Limb (tissue), 2 donors: ENCODE measurements around the gene AJAP1.
"Not testable (repeated sequence)": the region's sequence is repeated elsewhere in the genome, so short reads cannot be mapped to it uniquely, and the experiment has no call there.

ENCODE experiments used
- DNase-seq, 2 donors: peaks; one replicate each; pipeline ENCODE4 v3.0.0-alpha.2; 2016; ENCODE audit errors: extremely low spot score in 2 of 2

The AJAP1 gene

GRCh38 chr1:4657244-4657789 lies 2.9 kb downstream of the AJAP1 start:
- no peak for DNase-seq

- peak; percentile 54 to 70 for DNase-seq
Measured at GRCh38 chr1:4657960-4658541, 3.6 kb downstream of the AJAP1 start.

- DNase-seq: peak in 1 of 2 donors; percentile 53
Measured at GRCh38 chr1:4658643-4659628, 4.5 kb downstream of the AJAP1 start.

- DNase-seq: no peak
Measured at GRCh38 chr1:4660917-4661594, 6.6 kb downstream of the AJAP1 start.

GRCh38 chr1:4661595-4661917 lies 7.1 kb downstream of the AJAP1 start:
- no peak for DNase-seq

GRCh38 chr1:4662168-4662567 lies 7.8 kb downstream of the AJAP1 start:
- no peak for DNase-seq

DNA sequence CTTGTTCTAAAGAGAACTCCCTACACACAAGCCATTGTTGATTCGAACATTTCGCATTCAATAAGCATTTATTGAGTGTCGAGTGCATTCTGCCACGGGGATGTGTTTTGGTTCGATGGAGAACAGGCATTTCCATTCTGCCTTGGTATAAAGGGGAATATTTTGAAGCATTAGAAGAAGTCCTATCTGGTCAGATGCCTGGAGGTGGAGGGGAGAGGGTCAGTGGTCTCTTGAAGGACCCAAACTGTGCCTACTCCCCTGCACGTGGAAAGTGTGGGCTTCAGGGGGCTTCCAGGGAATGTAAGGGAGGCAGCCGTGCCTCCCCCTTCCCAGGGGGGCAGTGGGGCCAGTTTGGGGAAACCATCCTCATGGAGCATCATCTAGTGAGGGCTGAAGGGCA lies 8.3 kb downstream of the AJAP1 start:
- DNase-seq: no peak

GRCh38 chr1:4664095-4664494 lies 9.7 kb downstream of the AJAP1 start:
- no peak for DNase-seq

GRCh38 chr1:4664606-4665005 lies 10.2 kb downstream of the AJAP1 start:
- DNase-seq: no peak

- no peak for DNase-seq
Measured at GRCh38 chr1:4665456-4665855, 11.0 kb downstream of the AJAP1 start.

GRCh38 chr1:4666683-4667082 lies 12.3 kb downstream of the AJAP1 start:
- DNase-seq: not testable (repeated sequence)

DNA sequence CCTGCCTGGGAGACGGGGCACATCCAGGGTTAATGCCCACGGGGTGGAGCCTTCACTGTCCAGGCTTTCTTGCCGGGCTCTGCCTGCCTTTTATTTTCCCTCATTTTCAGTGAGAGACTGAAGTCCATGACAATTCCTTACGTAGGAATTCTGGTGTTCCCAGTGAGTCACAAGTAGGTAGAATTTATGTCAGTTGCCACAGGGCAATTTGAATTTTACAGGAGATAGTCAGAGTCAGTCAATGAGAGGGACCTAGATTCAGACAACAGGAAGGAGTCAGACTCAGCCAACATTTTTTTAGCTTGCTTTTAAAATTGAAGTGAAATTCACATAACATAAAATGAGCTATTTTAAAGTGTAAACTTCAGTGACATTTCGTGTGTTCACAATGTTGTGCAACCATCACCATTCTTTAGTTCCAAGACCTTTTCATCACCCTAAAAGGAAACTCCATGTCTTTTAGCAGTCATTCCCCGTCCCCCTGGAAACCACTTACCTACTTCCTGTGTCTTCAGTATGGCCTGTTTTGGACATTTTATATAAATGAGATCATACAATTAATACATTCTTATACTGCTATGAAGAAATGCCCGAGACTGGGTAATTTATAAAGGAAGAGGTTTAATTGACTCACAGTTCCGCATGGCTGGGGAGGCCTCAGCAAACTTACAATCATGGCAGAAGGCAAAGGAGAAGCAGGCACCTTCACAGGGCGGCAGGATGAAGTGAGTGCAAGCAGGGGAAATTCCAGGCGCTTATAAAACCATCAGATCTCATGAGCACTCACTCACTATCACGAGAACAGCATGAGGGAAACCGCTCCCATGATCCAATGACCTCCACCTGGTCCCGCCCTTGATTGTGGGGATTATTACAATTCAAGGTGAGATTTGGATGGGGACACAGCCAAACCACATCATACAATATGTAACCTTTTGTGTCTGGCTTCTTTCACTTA lies 14.6 kb downstream of the AJAP1 start:
- DNase-seq: no peak

DNA sequence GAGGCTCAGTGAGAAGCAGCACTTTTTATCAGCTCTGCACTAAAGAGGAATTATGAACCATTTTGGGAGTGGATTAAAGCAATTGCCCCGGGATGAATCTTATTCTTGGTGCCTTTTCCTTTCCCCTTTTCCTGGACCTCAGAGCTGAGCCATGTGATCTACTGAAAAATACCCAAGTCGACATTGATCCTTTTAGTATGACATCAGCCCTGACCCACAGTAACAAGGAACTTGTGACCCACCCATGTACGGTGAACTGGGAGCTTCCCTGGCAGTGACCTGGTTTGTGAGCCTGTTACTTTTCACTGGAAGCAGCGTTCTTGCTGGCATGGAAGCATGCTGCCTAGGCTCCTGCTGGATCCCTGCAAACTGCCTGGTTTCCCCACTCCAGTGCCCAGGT lies 15.9 kb downstream of the AJAP1 start:
- no peak for DNase-seq

GRCh38 chr1:4671828-4672227 lies 17.4 kb downstream of the AJAP1 start:
- no peak for DNase-seq

GRCh38 chr1:4673494-4673893 lies 19.1 kb downstream of the AJAP1 start:
- DNase-seq: no peak

- DNase-seq: no peak
Measured at GRCh38 chr1:4674117-4674516, 19.7 kb downstream of the AJAP1 start.

DNA sequence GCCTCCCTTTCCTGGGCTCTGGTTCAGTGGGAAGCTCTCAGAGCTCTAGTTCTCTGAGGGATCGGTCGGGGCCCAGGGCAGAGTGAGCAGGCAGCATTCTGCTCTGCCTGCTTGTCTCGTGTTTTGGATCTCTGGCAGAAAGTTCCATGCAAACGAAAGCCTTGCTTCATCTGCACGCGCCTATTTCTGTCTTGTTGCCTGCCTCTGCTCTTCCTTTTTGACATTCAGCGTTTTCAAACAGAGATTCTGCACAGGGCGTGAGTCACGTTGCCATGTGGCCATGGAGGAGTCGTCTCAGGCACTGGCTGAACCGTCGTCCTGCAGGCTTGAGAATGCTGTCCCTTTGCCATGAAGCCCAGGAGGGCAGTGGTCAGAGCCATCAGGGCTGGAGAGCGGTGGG lies 20.3 kb downstream of the AJAP1 start:
- DNase-seq: no peak

GRCh38 chr1:4675454-4676186 lies 21.2 kb downstream of the AJAP1 start:
- no peak for DNase-seq

DNA sequence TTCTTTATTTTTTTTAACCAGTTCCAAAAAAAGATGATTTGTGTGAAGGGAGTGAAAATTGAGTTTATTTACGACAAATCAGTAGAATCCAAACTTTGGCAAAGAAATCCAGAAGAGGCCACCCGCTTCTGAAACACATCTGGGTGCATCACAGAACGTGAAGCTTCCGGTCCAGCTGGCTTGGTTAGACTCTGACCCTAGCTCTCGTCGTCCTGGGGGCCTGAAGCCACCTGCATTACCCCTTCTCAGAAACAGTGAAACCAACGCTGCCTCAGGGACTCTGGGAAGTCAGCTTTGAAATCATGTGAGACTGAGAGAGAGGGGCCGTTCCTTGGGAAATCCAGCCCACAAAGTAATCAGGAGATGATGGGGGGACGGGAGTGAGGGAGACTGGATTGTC lies 21.8 kb downstream of the AJAP1 start:
- DNase-seq: no peak

DNA sequence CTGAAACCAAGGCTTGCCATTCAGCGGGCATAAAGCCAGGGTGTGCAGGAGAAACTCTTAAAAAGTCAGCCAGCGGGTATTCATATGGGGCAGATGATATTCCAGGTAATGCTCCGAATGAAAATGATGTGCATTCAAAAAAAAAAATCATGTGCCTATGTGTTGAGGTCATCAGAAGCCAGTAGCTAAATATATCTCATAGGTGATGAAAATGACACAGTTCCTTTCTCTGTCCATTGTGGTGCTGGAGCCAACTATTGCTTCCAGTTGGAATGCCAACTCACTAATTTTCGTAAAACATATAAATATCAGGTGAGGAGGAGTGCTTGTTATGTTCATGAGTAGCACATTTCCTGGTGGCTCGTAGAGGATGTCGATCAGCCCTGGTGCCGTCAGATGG lies 23.2 kb downstream of the AJAP1 start:
- no peak for DNase-seq
